Mucosa of gallbladder (tissue), 1 donor: ENCODE data around the gene COPE. TPM values are rescaled to one million over a fixed set of nuclear protein-coding genes. Genes with fewer than 3 reads are reported as not detected.
"Not testable (repeated sequence)": the region's sequence is repeated elsewhere in the genome, so short reads cannot be mapped to it uniquely, and the experiment has no call there.

Experiments
- DNase-seq: peaks from one replicate; pipeline ENCODE4 v3.0.0-alpha.2; 2020; ENCODE audit warnings: low spot score
- total RNA-seq: library from RNA; stranded (reverse); gene quantifications from one replicate; pipeline ENCODE4 v1.2.1, GENCODE V29; 2021
- donor health status: DM: no; HTN: no; CAD: no.

The COPE gene
- total RNA-seq, 1 donor from 2014 or later: 183 TPM

GRCh38 chr19:18940769-18941627, 21.8 kb upstream of the COPE start, which contains the start of gene HOMER3:
HOMER3 (minus strand) TSS chr19:18941217; CDS start chr19:18938982, 2,235 bp downstream.
- DNase-seq: peak; percentile 77

DNA sequence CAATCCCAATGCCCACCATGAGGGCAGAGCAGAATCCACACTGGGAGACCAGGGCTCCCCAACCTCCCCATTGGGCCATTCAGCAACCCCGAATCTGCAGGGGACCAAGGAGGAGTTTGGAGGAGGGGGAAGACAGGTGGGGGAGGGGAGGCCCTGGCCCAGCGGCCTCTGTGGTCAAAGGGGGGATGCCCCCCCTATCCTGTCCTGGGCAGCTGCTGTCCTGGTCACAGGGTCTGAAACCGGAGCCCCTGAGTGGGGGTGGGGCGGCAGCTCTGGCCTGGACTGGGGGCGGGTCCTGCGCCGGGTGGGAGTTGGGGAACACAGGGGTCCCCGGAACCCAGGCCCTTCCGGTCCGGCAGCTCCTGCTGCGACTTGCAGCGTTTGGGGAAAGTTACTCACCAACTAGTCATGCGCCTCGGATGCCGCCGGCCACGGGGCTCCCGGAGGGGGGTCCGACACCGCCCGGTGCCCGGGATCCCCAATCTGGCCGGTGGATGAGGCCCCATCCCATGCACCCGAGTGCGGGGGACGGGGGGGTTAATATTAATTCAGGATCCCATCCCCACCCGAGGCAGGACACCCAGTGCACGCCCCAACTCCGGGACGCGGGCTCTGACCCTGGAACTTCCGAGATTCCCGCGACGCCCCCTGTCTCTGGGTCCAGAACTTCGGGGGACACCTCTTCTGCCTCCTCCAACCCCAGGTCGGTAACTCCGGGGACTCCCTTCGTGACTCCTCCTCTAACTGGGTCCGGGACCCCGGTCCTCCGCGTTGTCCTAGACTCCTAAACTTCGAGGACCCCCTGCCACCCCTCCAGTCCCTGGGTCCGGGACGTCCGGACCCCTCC, 21.0 kb upstream of the COPE start:
- peak; percentile 38 for DNase-seq

- DNase-seq: no peak
Observed at GRCh38 chr19:18939163-18939562, 20.0 kb upstream of the COPE start.

GRCh38 chr19:18933297-18933696, 14.1 kb upstream of the COPE start:
- DNase-seq: no peak

GRCh38 chr19:18932216-18932841, 13.1 kb upstream of the COPE start:
- DNase-seq: peak; percentile 74

DNA sequence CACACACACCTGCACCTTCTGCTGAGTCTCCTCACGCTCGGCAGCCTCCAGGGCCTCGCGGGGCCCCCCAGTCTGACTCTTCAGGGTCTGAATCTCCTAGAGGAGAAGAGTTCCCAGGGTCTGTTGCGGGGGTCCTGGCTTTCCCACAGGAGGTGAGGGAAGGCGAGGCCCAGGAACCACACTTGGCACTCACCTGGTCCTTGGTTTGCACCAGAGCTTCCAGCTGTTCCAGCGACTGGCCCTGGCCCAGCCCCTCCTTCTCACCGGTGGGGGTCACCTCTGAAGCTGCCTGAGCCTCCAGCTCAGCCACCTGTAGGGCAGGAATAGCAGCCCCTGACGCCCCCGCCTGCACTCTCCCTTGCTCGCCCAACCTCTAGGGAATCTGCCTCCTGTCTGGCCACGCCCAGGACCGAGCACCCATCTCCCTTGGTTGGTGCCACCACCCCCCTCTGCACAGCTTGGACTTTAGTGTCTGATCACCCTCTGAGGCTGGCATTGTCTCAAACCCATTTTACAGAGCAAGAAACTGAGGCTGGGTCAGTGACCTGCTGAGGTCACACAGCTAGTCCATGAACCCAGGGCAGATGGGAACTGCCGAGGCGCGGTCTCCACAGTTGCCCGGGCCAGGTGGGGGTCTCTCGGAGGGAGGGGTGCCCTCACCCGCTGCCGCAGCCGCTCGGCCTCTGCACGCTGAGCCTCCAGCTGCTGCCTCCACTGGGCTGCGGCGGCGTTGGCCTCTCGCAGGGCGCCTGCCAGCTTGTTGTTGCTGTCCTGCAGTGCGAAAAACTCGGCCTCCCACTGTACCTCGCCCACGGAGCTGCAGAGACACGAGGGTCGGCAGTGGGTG, 12.4 kb upstream of the COPE start:
- DNase-seq: no peak

DNA sequence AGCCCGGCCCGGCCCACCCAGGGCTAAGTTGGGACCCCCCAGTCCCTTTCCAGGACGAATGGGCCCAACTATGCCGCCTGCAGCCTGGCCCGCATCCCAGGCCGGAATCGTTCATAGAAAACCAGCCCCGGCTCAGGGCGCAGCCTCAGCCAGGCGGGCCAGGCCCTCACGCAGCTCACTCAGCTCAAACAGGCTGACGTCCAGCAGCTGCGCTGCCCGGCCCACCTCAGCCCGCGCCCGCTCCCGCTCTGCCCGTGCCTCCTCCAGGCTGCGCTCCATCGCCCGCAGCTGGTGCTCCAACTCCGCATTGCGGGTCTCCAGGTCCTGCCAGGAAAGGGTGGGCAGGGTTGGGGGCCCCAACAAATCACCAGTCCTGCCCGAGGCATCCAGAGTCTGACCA, 10.1 kb upstream of the COPE start:
- DNase-seq: no peak

GRCh38 chr19:18928018-18928805, 9.0 kb upstream of the COPE start:
- no peak for DNase-seq

- no peak for DNase-seq
Observed at GRCh38 chr19:18924684-18925213, 5.6 kb upstream of the COPE start.

DNA sequence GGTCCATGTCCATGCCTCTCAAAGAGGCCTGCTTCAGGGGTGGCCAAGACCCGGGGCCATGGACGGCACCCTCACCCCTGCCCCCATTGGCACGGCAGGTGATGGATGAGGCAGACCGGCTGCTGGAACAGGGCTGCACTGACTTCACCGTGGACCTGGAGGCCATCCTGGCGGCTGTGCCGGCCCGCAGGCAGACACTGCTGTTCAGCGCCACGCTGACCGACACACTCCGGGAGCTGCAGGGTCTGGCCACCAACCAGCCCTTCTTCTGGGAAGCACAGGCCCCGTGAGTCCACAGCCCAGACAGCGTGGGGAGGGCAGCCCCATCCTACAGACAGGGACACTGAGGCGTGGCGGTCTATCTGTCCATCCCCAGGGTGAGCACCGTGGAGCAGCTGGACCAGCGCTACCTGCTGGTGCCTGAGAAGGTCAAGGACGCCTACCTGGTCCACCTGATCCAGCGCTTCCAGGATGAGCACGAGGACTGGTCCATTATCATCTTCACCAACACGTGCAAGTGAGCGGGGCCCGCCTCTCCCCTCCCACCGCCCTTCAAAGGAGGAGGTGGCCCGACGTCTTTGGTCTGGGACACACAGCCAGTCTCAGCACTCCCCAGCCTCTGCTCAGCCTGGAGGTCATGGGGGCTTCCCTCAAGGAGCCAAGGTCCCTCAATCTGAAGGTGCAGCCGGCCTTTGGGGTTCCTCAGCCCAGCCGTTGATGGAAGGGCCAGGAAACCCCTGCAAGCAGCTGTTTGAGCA, 3.2 kb upstream of the COPE start:
- no peak for DNase-seq

DNA sequence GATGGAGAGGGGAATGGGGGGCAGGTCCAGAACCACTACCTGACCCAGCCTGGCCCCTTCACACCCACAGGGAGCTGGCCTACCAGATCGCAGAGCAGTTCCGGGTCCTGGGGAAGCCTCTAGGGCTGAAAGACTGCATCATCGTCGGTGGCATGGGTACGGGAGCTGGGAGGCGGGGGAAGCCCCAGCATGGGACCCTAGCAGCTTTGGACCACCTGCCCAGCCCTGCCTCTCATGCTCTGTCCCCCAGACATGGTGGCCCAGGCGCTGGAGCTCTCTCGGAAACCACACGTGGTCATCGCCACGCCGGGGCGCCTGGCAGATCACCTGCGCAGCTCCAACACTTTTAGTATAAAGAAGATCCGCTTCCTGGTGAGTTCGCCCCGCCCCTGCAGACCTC, 2.4 kb upstream of the COPE start:
- no peak for DNase-seq

GRCh38 chr19:18920400-18920799, 1.2 kb upstream of the COPE start:
- DNase-seq: no peak

GRCh38 chr19:18919900-18920214, 670 bp upstream of the COPE start:
- no peak for DNase-seq

GRCh38 chr19:18917593-18917992, 1.6 kb downstream of the COPE start:
- not testable (repeated sequence) for DNase-seq

GRCh38 chr19:18915639-18916038, 3.5 kb downstream of the COPE start:
- peak; percentile 27 for DNase-seq

- no peak for DNase-seq
Observed at GRCh38 chr19:18913466-18913865, 5.7 kb downstream of the COPE start.

DNA sequence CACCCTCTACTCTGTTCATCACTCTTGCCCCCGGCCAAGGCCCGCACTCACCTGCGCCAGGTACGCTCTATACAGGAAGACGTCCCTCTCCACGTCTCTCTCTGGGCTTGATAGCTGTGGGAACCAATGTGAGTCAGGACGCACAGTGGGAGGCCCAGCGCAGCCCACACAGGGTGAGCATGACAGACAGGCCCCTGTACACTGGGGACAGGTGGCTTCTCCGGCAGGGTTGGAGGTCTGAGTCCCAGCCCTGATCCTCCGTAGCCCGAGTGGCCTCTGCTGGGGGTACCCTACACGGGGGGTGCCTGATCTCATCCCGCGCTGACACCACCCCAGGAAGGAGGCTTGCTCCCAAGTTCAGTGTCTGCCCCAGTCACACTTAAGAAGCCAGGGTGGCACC, 6.3 kb downstream of the COPE start:
- no peak for DNase-seq

GRCh38 chr19:18910801-18911436, 8.3 kb downstream of the COPE start:
- DNase-seq: no peak

GRCh38 chr19:18910010-18910409, 9.2 kb downstream of the COPE start:
- DNase-seq: no peak
